Measurements from ENCODE around the gene CDK15.

The CDK15 gene

GRCh38 chr2:201913201-201913600 is 106.9 kb downstream of the CDK15 start:
- DNase-seq: no peak

- DNase-seq: no peak
These were observed 109.1 kb downstream of the CDK15 start for GRCh38 chr2:201915446-201915845.

DNA sequence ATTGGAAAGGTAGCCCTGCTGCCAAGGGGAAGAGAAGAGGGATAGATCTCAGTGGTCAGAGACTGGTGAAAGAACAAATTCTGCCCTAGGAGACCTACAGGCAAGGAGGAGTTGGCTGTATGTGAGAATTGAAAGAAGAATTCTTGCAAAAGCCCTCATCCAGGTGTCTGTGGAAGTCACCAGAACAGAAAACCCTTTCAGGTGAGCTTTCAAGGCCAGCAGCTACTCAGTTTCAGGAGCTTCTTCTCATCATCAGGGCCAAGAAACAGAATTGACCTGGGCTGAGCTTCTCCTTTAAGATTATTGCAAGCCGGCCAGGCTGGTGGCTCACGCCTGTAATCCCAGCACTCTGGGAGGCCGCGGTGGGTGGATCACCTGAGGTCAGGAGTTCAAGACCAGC is 110.2 kb downstream of the CDK15 start:
- DNase-seq: no peak

DNA sequence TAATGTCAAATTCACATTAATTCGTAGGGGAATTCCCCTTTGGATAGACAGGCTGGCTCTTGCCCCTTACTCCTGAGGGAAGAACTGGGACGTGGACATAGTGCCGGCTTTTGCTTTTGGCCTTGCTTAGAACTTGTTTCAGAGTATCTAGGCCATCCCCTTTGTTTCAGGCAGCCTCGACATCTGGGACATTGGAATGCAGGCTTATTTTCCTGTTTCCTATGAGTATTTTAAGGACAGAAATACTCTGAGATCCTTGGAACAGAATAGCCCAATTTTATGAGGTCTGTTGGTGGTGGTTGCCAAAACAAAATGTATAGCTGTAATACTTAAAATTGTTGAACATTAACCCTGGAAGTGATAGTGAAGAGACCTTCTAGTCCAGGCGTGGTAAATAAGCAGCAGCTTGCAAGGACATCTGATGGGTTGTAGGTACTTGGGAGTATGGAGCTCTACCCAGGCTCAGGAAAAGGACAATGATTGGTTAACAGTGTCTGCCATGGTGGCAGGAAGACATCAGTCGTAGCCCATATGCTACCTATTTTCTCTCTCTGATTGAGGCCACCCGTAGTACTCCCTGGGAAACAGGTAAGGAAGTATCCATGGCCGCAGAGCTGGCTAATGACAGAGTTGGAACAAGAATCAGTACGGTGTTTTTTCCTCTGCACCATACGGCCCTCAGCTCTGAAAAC is 112.4 kb downstream of the CDK15 start:
- no peak for DNase-seq

DNA sequence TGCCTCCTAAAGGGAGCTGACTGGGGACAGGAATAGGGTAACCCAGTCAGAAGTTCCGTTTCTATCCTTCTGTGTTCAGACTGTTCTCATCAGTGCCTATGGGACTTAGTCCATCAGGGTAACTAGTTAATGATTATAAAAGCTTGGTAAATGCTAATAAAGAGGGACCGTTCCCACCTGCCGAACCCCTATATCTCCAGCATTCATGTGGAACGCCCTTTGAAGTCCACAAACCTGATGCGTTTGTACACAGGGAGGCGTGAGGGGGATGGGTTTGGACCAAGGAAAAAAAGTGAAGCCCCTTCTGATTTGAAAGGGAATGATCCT is 112.9 kb downstream of the CDK15 start:
- DNase-seq: no peak

DNA sequence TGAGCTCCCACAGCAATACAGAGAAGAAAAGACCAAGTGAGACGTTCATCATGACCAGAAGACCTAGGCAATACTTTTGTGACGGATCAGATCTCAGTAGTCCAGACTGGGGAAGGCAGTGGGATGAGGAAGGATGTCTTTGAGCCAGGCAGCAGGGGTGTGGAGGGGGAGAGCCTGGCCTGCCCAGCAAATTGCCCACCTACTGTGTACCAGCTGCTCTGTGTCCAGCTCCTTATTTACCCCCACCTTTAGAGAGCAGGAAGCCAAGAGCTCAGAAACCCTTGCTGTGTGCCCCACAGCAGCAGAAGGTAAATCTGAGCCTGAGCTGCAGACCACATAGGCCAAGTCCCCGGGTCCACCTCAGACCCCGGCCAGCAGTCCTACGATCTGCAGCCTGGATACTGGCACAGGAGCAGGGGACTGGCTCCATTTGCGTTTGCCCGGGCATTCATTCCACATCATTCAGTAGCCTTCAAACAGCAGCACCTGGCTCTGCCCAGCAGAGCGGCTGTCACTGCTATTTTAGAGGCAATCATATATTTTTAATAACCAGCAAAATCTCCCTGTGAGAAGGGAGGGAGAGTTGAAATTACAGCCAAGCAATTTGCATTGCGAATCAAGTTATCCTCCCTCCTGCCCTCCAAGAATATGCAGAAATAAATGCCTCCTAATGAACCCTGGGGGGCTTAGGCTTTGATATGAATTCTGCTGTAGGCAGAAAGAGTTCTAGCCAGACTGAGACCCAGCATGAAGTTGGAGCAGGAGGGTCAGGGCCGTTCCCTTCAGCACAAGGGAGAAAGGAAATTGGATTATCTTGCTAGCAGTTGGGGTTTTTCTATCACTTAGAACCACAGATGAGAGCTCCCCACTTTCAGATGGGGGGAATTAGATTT is 117.3 kb downstream of the CDK15 start:
- DNase-seq: no peak

- no peak for DNase-seq
These were observed 118.1 kb downstream of the CDK15 start for GRCh38 chr2:201924453-201924852.

GRCh38 chr2:201925056-201925455 is 118.7 kb downstream of the CDK15 start:
- no peak for DNase-seq

- no peak for DNase-seq
These were observed 119.7 kb downstream of the CDK15 start for GRCh38 chr2:201926067-201926466.

DNA sequence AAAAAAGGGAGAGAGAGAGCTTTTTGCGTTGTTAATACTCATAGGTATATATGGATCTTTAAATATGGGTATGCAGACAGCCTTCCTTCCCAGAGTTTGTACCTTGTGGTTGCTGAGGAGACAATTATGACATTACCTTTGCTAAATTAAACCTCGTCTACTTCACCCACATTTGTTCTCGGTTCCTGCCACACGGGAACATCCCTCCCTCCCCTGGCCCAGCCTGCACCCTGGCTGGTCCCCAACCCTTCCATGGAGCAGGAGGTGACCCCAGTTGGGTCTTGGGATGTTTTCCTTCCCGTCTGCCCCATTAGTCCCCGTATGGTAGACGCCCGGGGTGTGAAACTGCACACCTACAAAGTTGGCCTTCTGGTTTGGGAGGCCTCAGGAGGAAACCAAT is 122.0 kb downstream of the CDK15 start:
- no peak for DNase-seq

DNA sequence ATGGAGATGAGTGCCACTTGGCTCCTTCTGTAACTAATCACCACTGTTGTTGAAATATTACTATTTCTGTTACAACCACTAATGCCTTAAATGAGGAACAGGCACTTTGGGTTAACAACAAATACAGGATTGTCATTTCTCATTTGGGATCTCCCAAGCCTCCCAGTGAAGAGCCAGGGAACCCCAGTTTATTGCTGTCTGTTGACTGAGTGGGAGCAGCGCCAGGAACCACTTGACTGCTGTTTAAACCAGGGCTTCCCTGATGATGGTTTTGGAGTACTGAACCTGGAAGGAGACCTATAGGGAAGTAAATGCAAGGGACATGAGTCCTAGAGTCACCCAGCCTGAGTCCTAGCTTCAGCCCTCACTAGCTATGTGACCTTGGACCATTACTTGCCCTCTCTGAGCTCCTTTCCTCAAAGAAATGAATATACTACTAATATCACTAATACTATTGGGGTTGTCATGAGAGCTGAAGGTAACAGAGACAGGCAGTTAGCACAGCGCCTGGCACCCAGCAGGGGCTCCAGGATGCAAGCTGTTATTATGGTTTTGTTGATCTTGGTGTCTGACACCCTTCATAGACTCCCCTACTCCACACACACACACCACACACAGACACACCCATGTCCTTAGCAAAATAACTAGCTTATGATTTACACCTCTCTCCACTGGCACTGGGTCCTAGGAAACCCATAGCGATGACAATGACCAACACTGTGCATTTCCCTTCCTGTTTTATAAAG is 123.1 kb downstream of the CDK15 start:
- DNase-seq: no peak

- DNase-seq: no peak
These were observed 123.7 kb downstream of the CDK15 start for GRCh38 chr2:201930043-201930442.

DNA sequence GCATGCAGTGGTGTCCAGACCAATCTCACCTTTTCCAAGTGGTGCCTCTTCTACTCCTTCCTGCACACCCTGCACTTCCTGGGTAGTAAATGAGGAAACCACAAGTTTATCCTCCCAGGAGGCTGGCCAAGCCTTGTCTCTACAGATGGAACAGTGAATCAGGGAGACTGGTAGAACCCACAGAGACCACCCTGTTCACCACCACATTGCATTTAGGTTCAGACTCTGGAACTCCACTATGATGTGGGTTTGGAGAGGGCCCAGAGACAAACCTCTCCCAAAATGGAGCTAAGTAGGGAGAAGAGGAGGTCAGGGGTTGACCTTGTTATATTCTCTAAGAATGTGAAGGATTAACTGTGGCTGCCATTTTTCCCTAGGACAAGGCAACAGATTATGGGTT is 124.5 kb downstream of the CDK15 start:
- no peak for DNase-seq

DNA sequence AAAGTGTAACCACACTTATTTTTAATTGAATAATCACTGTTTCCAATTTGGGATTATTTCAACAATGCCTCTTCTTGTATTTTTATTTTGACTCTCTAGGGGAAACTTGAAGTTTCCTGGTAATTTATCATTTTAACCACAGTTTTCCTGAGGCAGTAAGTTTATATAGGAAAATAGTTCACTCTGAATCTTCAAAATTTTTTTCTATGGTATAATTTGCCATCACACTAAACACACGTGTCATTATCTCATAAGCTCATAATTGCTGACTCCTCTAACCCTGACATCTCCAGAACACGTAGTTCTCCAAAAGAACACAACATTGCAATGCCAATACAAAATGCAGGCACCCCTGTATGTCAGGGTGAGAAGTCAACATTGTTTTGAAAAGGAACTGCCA is 125.1 kb downstream of the CDK15 start:
- DNase-seq: no peak

DNA sequence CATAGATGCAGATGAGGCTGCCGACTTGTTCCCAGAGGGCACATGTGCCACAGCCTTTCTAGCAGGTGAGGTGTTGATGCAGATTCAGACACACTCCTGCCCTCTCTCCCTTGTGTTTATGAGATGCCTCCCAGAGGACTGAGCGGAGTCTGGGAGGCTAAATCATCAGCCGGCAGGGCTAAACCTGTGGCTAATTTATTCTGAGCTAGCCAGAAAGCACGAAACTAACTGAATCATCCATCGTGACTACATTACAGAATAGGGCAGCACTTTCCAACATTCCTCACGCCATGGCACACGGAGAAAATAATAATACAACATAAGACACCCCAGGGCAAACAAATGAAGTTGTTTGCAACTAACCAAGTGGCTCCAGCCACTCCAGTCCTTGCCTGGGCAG is 125.6 kb downstream of the CDK15 start:
- DNase-seq: no peak

GRCh38 chr2:201932511-201932910 is 126.2 kb downstream of the CDK15 start:
- DNase-seq: no peak

DNA sequence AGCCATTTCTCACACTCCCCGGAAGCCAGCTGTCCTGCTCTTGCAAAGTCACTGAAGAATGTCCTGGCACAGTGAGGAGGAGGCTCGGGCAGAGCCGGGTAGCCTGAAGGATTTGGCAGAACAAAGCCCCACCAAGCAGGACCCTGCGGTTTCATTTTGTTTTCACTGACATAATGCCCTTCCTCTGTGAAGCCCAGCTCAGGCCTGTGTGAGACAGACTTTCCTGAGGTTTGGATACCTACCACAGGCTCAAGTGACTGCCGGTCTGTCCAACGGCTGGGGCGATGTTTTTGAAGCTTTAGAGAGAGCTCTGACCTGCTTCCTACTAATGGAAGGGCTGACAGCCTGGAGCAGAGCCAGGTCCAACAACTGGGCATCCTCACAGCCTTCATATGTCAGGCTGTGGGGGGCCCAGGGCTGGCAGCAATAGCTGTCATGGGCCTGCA is 127.5 kb downstream of the CDK15 start:
- DNase-seq: no peak

DNA sequence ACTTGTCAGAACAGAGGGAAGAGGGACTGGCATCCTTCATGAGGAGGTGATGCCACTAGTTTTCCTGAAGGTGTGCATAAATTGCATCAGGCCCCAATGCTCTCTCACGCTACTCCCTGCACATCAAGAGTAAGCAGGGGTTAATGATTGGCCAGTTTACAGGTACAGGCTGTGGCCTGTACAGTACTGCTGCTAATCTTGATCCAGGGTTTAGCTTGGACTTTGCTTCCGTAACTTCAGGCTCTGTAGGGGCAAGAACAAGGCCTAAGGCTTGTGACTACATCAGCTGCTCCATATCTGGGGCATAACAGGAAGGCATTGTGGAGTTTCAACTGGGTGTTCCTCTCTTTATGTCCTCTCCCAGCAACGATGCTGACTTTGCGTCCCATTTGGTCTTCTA is 130.5 kb downstream of the CDK15 start:
- DNase-seq: no peak

- DNase-seq: no peak
These were observed 131.0 kb downstream of the CDK15 start for GRCh38 chr2:201937343-201937742.

DNA sequence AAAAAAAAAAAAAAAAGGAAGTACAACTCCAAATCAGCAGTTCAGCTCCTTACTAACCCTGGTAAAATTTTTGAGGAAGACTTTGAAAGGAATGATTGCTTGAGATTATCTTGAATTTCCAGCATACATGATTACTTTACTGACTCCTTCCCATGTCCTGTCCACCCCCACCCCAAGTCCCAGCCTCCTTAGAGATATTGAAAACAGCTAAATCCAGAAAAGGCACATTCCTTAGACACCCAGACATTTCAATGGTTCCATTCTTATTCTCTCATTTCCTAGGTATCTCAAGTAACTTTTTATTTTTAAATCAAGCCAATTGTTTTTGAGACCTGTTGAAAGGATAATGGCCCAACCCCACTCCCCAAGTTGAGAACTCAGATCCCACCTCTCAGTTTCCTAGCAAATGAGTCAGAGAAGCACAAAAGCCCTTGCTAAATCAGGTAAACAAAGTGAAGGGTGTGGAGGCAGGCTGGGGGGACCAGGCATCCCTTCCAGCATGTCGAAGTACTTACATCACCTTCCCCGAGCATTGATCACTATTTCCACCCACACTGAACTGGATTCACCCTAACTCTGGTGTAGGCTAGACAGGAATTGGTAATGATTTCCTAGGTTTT is 131.9 kb downstream of the CDK15 start:
- no peak for DNase-seq

- no peak for DNase-seq
These were observed 132.4 kb downstream of the CDK15 start for GRCh38 chr2:201938781-201939180.

GRCh38 chr2:201939453-201939941 is 133.2 kb downstream of the CDK15 start:
- no peak for DNase-seq

DNA sequence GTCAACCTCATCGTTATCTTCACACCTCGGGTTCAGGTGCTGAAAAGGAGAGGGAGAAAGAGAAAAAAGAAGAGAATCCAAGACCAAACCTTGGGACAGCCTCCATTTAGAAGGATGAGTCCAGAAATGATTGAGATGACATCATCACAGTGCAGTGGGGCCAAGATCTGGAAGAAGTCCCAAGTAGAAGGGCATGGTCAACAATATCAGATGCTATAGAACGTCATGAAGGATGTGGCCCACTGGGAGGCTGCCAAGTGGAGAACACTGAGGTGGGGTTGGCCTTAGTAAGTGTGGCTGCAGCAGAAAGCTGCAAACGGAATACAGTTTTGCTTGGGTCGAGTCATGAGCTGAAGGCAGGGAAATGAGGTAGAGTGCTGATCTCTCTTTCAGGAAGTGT is 136.2 kb downstream of the CDK15 start:
- DNase-seq: peak; percentile 27
